ENCODE results near the gene PCDH9.

Gene PCDH9

GRCh38 chr13:66940113-66940512, 290.0 kb downstream of the PCDH9 start:
- Histone ChIP-seq H3K4me1 (ENCODE audit: low read depth, poor library complexity, severe bottlenecking) (no peaks in the 10 kb centered on the region), H3K9ac (no peak overlapping the region), H3K27ac (no peak overlapping the region), H3K36me3 (ENCODE audit: insufficient read depth) (no peaks in the 10 kb centered on the region), H3K27me3 (ENCODE audit: insufficient read depth, low read depth) (no peaks in the 10 kb centered on the region), H3K4me2 (no peak overlapping the region), H2AFZ (ENCODE audit: low read depth) (no peak overlapping the region), H3K79me2 (ENCODE audit: insufficient read depth, low read depth) (no peaks in the 10 kb centered on the region), H4K20me1 (ENCODE audit: insufficient read depth) (no peaks in the 10 kb centered on the region), H3K4me3 (IDR thresholded peaks at IDR 0.05; ENCODE audit: insufficient read depth, low read depth, low read length) (no peak overlapping the region)
- TF ChIP-seq CTCF (conservative IDR thresholded peaks at IDR 0.05; ENCODE audit: low read depth, low read length) = no peak

GRCh38 chr13:66937423-66937822, 292.7 kb downstream of the PCDH9 start:
- H3K27me3 ChIP-seq (ENCODE audit: insufficient read depth, low read depth) = no peaks in the 10 kb centered on the region

GRCh38 chr13:66933994-66934393, 296.1 kb downstream of the PCDH9 start:
- Histone ChIP-seq H3K4me3 (IDR thresholded peaks at IDR 0.05; ENCODE audit: insufficient read depth, low read depth, low read length) (no peak overlapping the region), H3K27me3 (ENCODE audit: insufficient read depth, low read depth) (no peaks in the 10 kb centered on the region), H4K20me1 (ENCODE audit: insufficient read depth) (no peaks in the 10 kb centered on the region), H3K9ac (no peak overlapping the region), H2AFZ (ENCODE audit: low read depth) (no peak overlapping the region), H3K27ac (no peak overlapping the region), H3K4me2 (no peak overlapping the region), H3K4me1 (ENCODE audit: low read depth, poor library complexity, severe bottlenecking) (no peaks in the 10 kb centered on the region), H3K79me2 (ENCODE audit: insufficient read depth, low read depth) (no peaks in the 10 kb centered on the region), H3K36me3 (ENCODE audit: insufficient read depth) (no peaks in the 10 kb centered on the region)
- TF ChIP-seq CTCF (conservative IDR thresholded peaks at IDR 0.05; ENCODE audit: low read depth, low read length) = no peak

More at GRCh38 chr13:66937423-66937822, 292.7 kb downstream of the PCDH9 start:
- no peak for TF ChIP-seq CTCF (conservative IDR thresholded peaks at IDR 0.05; ENCODE audit: low read depth, low read length)
- H3K79me2 ChIP-seq (ENCODE audit: insufficient read depth, low read depth) = no peaks in the 10 kb centered on the region
- no peaks in the 10 kb centered on the region for H3K36me3 ChIP-seq (ENCODE audit: insufficient read depth)
- H3K27ac ChIP-seq = no peak overlapping the region
- H3K9ac ChIP-seq = no peak overlapping the region
- no peaks in the 10 kb centered on the region for H4K20me1 ChIP-seq (ENCODE audit: insufficient read depth)
- H3K4me3 ChIP-seq (IDR thresholded peaks at IDR 0.05; ENCODE audit: insufficient read depth, low read depth, low read length) = no peak overlapping the region
- H3K4me1 ChIP-seq (ENCODE audit: low read depth, poor library complexity, severe bottlenecking) = no peaks in the 10 kb centered on the region
- no peak overlapping the region for H2AFZ ChIP-seq (ENCODE audit: low read depth)
- no peak overlapping the region for H3K4me2 ChIP-seq

GRCh38 chr13:66933527-66933926, 296.6 kb downstream of the PCDH9 start:
- Histone ChIP-seq H3K9ac (no peak overlapping the region), H3K36me3 (ENCODE audit: insufficient read depth) (no peaks in the 10 kb centered on the region), H3K4me2 (no peak overlapping the region), H4K20me1 (ENCODE audit: insufficient read depth) (no peaks in the 10 kb centered on the region), H3K4me3 (IDR thresholded peaks at IDR 0.05; ENCODE audit: insufficient read depth, low read depth, low read length) (no peak overlapping the region), H3K79me2 (ENCODE audit: insufficient read depth, low read depth) (no peaks in the 10 kb centered on the region), H3K4me1 (ENCODE audit: low read depth, poor library complexity, severe bottlenecking) (no peaks in the 10 kb centered on the region), H2AFZ (ENCODE audit: low read depth) (no peak overlapping the region), H3K27me3 (ENCODE audit: insufficient read depth, low read depth) (no peaks in the 10 kb centered on the region), H3K27ac (no peak overlapping the region)
- no peak for TF ChIP-seq CTCF (conservative IDR thresholded peaks at IDR 0.05; ENCODE audit: low read depth, low read length)

Data from KMS-11 (cell line).